Effector memory CD4-positive, alpha-beta T cell (primary cell): Measurements from ENCODE around the gene OR2D3.
"Not testable (repeated sequence)": the region's sequence is repeated elsewhere in the genome, so short reads cannot be mapped to it uniquely, and the experiment has no call there.

ENCODE experiments used
- DNase-seq, 3 donors: peaks; one replicate each; pipeline ENCODE4 v3.0.0-alpha.2; 2020
- H3K27ac ChIP-seq: 2 replicates; pipeline ENCODE4 v1.7.0; 2013; ENCODE audit warnings: mild to moderate bottlenecking, low read length, moderate library complexity; ENCODE audit not compliant: insufficient read depth, poor library complexity, severe bottlenecking
- H3K27me3 ChIP-seq: replicated peaks from 2 replicates; pipeline ENCODE4 v1.7.0; 2013; ENCODE audit warnings: mild to moderate bottlenecking, low read length; ENCODE audit not compliant: insufficient read depth, control insufficient read depth, poor library complexity, severe bottlenecking
- H3K36me3 ChIP-seq: 2 replicates; pipeline ENCODE4 v1.7.0; 2013; ENCODE audit warnings: mild to moderate bottlenecking, low read length, moderate library complexity; ENCODE audit not compliant: control insufficient read depth, insufficient read depth
- H3K4me1 ChIP-seq: 2 replicates; pipeline ENCODE4 v1.7.0; 2013; ENCODE audit warnings: low read length, mild to moderate bottlenecking; ENCODE audit not compliant: control insufficient read depth, insufficient read depth, poor library complexity, severe bottlenecking
- H3K4me3 ChIP-seq: 2 replicates; pipeline ENCODE4 v1.7.0; 2013; ENCODE audit warnings: low read length, low read depth, mild to moderate bottlenecking; ENCODE audit not compliant: insufficient read depth, poor library complexity, severe bottlenecking
- H3K9me3 ChIP-seq: 2 replicates; pipeline ENCODE4 v1.7.0; 2013; ENCODE audit warnings: mild to moderate bottlenecking, low read length, moderate library complexity; ENCODE audit not compliant: control insufficient read depth

The OR2D3 gene

GRCh38 chr11:6926208-6927029 lies 5.6 kb downstream of the OR2D3 start, which contains the start of gene ZNF215:
Gene ZNF215, plus strand, starts transcription at chr11:6926426. Its CDS starts 5,847 bp downstream, at chr11:6932273.
- no peaks in the 10 kb centered on the region for H3K9me3 ChIP-seq
- H3K27me3 ChIP-seq, result no peaks in the 10 kb centered on the region
- no peaks in the 10 kb centered on the region for H3K36me3 ChIP-seq
- H3K27ac ChIP-seq, result no peak within 1 kb of the TSS
- peak within 1 kb of the TSS; percentile 55 for H3K4me3 ChIP-seq
- H3K4me1 ChIP-seq, result peaks cover 5% of the 10 kb centered on the region
- no peak for DNase-seq

- Histone ChIP-seq H3K27ac (no peak overlapping the region), H3K9me3 (no peaks in the 10 kb centered on the region), H3K36me3 (no peaks in the 10 kb centered on the region), H3K4me1 (peaks cover 5% of the 10 kb centered on the region), H3K27me3 (no peaks in the 10 kb centered on the region), H3K4me3 (peak overlapping the region; percentile 55)
- no peak for DNase-seq
Measured at GRCh38 chr11:6927030-6927617, 6.3 kb downstream of the OR2D3 start.

GRCh38 chr11:6928916-6929315 lies 8.1 kb downstream of the OR2D3 start:
- Histone ChIP-seq H3K27ac (no peak overlapping the region), H3K4me1 (peaks cover 5% of the 10 kb centered on the region), H3K36me3 (no peaks in the 10 kb centered on the region), H3K27me3 (peaks cover 3% of the 10 kb centered on the region), H3K9me3 (no peaks in the 10 kb centered on the region), H3K4me3 (no peak overlapping the region)
- no peak for DNase-seq

GRCh38 chr11:6931146-6931713 lies 10.4 kb downstream of the OR2D3 start:
- H3K4me1 ChIP-seq, result peaks cover 5% of the 10 kb centered on the region
- no peak for DNase-seq
- no peaks in the 10 kb centered on the region for H3K9me3 ChIP-seq
- peaks cover 6% of the 10 kb centered on the region for H3K27me3 ChIP-seq
- H3K27ac ChIP-seq, result no peak overlapping the region
- H3K36me3 ChIP-seq, result no peaks in the 10 kb centered on the region
- no peak overlapping the region for H3K4me3 ChIP-seq

GRCh38 chr11:6932145-6932544 lies 11.3 kb downstream of the OR2D3 start:
- Histone ChIP-seq H3K27me3 (peaks cover 6% of the 10 kb centered on the region), H3K9me3 (no peaks in the 10 kb centered on the region), H3K27ac (no peak overlapping the region), H3K4me3 (no peak overlapping the region), H3K4me1 (no peaks in the 10 kb centered on the region), H3K36me3 (no peaks in the 10 kb centered on the region)
- DNase-seq, result no peak

GRCh38 chr11:6941970-6942369 lies 21.2 kb downstream of the OR2D3 start:
- H3K4me3 ChIP-seq, result no peak overlapping the region
- no peaks in the 10 kb centered on the region for H3K27me3 ChIP-seq
- no peak for DNase-seq
- no peak overlapping the region for H3K27ac ChIP-seq
- no peaks in the 10 kb centered on the region for H3K4me1 ChIP-seq
- H3K9me3 ChIP-seq, result no peaks in the 10 kb centered on the region
- H3K36me3 ChIP-seq, result no peaks in the 10 kb centered on the region

- no peak for DNase-seq
- Histone ChIP-seq H3K36me3 (no peaks in the 10 kb centered on the region), H3K4me1 (no peaks in the 10 kb centered on the region), H3K27ac (no peak overlapping the region), H3K9me3 (no peaks in the 10 kb centered on the region), H3K27me3 (no peaks in the 10 kb centered on the region), H3K4me3 (no peak overlapping the region)
Measured at GRCh38 chr11:6943131-6943530, 22.3 kb downstream of the OR2D3 start.

GRCh38 chr11:6954248-6954647 lies 33.4 kb downstream of the OR2D3 start:
- not testable (repeated sequence) for H3K36me3 ChIP-seq, H3K27ac ChIP-seq, H3K9me3 ChIP-seq, H3K4me1 ChIP-seq, H3K27me3 ChIP-seq, DNase-seq, H3K4me3 ChIP-seq

- Histone ChIP-seq H3K27me3 (no peaks in the 10 kb centered on the region), H3K4me1 (no peaks in the 10 kb centered on the region), H3K9me3 (no peaks in the 10 kb centered on the region), H3K4me3 (no peak overlapping the region), H3K27ac (no peak overlapping the region), H3K36me3 (no peaks in the 10 kb centered on the region)
- no peak for DNase-seq
Measured at GRCh38 chr11:6962141-6962540, 41.3 kb downstream of the OR2D3 start.

- no peaks in the 10 kb centered on the region for H3K9me3 ChIP-seq
- DNase-seq, result no peak
Measured at GRCh38 chr11:6962673-6963072, 41.9 kb downstream of the OR2D3 start.

More at GRCh38 chr11:6962673-6963072, 41.9 kb downstream of the OR2D3 start:
- Histone ChIP-seq H3K27ac (no peak overlapping the region), H3K36me3 (no peaks in the 10 kb centered on the region), H3K4me1 (no peaks in the 10 kb centered on the region), H3K4me3 (no peak overlapping the region), H3K27me3 (no peaks in the 10 kb centered on the region)
